Natural killer cell (primary cell): Measurements from ENCODE around the gene CSNK1D. TPM values are rescaled to one million over a fixed set of nuclear protein-coding genes. Genes with fewer than 3 reads are reported as not detected.
"Not testable (repeated sequence)": the region's sequence is repeated elsewhere in the genome, so short reads cannot be mapped to it uniquely, and the experiment has no call there.

ENCODE experiments used
- ATAC-seq, 3 donors: fragments of 150-1000 bp in 2 of 3; fragments of 200-7000 bp in 1 of 3; cut with Tn5 transposase; 1 replicate in 1 of 3; 2 replicates in 2 of 3; pipeline ENCODE4 v1.10.0; 2021; ENCODE audit warnings: mild to moderate bottlenecking in 2 of 3, moderate library complexity in 2 of 3
- DNase-seq, 2 donors: peaks; one replicate each; pipeline versions ENCODE4 v3.0.0 to v3.0.0-alpha.2; 2013 to 2021; ENCODE audit warnings: mixed read lengths in 1 of 2
- H3K27ac ChIP-seq: one replicate; pipeline ENCODE4 v1.5.1; 2013; ENCODE audit warnings: mild to moderate bottlenecking, low read length
- H3K27me3 ChIP-seq: one replicate; pipeline ENCODE4 v1.6.1; 2013; ENCODE audit warnings: low read length; ENCODE audit not compliant: control insufficient read depth, insufficient read depth
- H3K36me3 ChIP-seq: one replicate; pipeline ENCODE4 v1.6.1; 2013; ENCODE audit warnings: low read length; ENCODE audit not compliant: control insufficient read depth, insufficient read depth
- H3K4me1 ChIP-seq: one replicate; pipeline ENCODE4 v1.6.1; 2013; ENCODE audit warnings: low read length; ENCODE audit not compliant: control insufficient read depth, insufficient read depth
- H3K4me3 ChIP-seq: one replicate; pipeline ENCODE4 v1.5.1; 2013; ENCODE audit warnings: low read length
- H3K9me3 ChIP-seq: one replicate; pipeline ENCODE4 v1.6.1; 2013; ENCODE audit warnings: low read length; ENCODE audit not compliant: control insufficient read depth, insufficient read depth
- H3K27ac Mint-ChIP-seq, 2 donors: one replicate each; pipeline ENCODE4 v1.8.0; 2022; ENCODE audit warnings: mild to moderate bottlenecking in 2 of 2, mixed read lengths in 2 of 2, moderate library complexity in 1 of 2
- H3K27me3 Mint-ChIP-seq, 2 donors: one replicate each; pipeline ENCODE4 v1.8.0; 2022; ENCODE audit warnings: low read depth in 2 of 2, mixed read lengths in 2 of 2
- H3K36me3 Mint-ChIP-seq: one replicate; pipeline ENCODE4 v1.8.0; 2022; ENCODE audit warnings: mixed read lengths
- H3K4me1 Mint-ChIP-seq, 2 donors: one replicate each; pipeline ENCODE4 v1.8.0; 2022; ENCODE audit warnings: mixed read lengths in 2 of 2
- H3K4me3 Mint-ChIP-seq: one replicate; pipeline ENCODE4 v1.8.0; 2022; ENCODE audit warnings: mild to moderate bottlenecking, moderate library complexity, mixed read lengths
- H3K9me3 Mint-ChIP-seq, 2 donors: one replicate each; pipeline ENCODE4 v1.8.0; 2022; ENCODE audit warnings: mixed read lengths in 2 of 2
- CTCF ChIP-seq: fragments of 200-600 bp; IDR thresholded peaks from one replicate; pipeline ENCODE4 v1.8.0; 2022; ENCODE audit warnings: antibody characterized with exemption
- WGBS: methylation state at CpG from one replicate; pipeline ENCODE4 v1.1.7; 2013; ENCODE audit warnings: missing lambda C conversion rate; ENCODE audit not compliant: insufficient coverage; 5-methylcytosine and 5-hydroxymethylcytosine counted together
- intact Hi-C: fragments of 100-400 bp; cut with micrococcal nuclease; formaldehyde crosslinking; loops from one replicate; pipeline ENCODE4 v1.14.2; 2022
- total RNA-seq, 4 donors: library from RNA; stranded (reverse); fragments of 120-200 nt in 1 of 4; gene quantifications; one replicate each; pipeline versions ENCODE4 v1.2.3 to v1.2.4, GENCODE V29; 2013 to 2022

CSNK1D gene
- total RNA-seq, 3 donors from 2014 or later (not counting 1 experiment from before 2014, with no cell fraction given) = 423 to 475 (median 468) TPM

DNA sequence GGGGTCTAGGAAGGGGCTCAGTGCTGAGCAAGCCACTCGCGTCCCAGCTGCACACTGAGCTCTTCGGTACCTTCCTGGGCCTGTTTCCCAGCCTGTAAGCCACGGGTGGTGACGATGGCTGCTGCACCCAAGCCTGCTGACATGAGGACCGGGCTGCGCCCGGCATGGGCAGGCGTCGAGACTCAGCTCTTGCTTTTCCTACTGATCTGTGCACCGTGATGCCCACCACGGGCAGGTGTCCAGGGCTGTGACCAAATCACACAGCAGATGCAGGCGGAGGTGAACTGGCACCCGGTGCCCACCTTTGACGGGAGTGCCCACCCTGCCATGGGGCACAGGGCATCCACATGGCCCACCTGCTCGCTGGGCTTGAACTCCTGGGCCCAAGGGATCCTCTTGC, 78.7 kb downstream of the CSNK1D start:
- H3K4me1 Mint-ChIP-seq = peaks cover 0 to 7% of the 10 kb centered on the region in 2 donors
- H3K27me3 ChIP-seq = no peaks in the 10 kb centered on the region
- WGBS = 96% methylated on average over 16 of the region's 16 CpGs
- no peak overlapping the region for H3K27ac Mint-ChIP-seq
- H3K4me3 Mint-ChIP-seq = no peak overlapping the region
- H3K36me3 Mint-ChIP-seq = no peaks in the 10 kb centered on the region
- no peaks in the 10 kb centered on the region for H3K9me3 ChIP-seq
- intact Hi-C loops = no loop called here
- peaks cover 15% of the 10 kb centered on the region for H3K36me3 ChIP-seq
- H3K9me3 Mint-ChIP-seq = no peaks in the 10 kb centered on the region
- no peaks in the 10 kb centered on the region for H3K27me3 Mint-ChIP-seq
- no peak for DNase-seq
- H3K4me1 ChIP-seq = peaks cover 17% of the 10 kb centered on the region
- H3K27ac ChIP-seq = no peak overlapping the region
- no peak for ATAC-seq
- no peak overlapping the region for H3K4me3 ChIP-seq
- TF ChIP-seq CTCF = no peak

DNA sequence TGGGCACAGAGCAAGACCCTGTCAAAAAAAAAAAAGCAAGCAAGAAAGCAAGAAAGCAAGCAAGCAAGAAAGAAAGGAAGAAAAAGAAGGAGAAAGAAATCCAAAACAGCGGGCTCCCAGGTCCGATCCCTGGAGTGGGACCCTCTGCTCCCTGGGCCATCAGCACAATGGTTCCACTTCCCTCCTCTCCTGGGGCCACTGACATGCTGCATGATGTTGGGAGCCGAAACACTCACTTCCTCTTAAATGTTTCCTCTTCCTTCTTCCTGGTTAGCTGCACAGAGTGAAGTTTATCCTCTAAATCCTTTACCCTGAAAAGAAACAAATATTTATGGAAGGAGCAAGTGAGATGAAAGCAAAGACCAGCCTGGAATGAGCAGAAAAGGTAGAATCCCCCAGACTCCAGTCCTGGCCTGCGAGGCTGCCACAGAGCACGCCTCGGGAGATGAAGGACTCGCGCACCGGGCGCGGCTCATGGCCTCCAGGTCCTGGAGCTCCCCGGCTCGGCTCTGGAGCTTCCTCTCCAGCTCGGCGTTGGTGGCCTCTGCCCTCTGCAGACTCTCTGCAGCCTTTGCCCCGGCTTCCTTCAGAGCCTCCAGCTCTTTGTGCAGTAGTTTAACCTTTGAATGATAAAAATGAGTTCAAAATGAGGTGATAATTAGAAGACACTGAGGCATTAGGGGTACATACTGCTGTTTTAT, 79.8 kb downstream of the CSNK1D start:
- H3K36me3 ChIP-seq = peaks cover 15% of the 10 kb centered on the region
- H3K27ac ChIP-seq = no peak overlapping the region
- ATAC-seq = no peak
- H3K9me3 ChIP-seq = no peaks in the 10 kb centered on the region
- Mint-ChIP-seq H3K4me1 (peaks cover 0 to 7% of the 10 kb centered on the region in 2 donors), H3K27ac (no peak overlapping the region), H3K4me3 (no peak overlapping the region), H3K27me3 (no peaks in the 10 kb centered on the region), H3K9me3 (no peaks in the 10 kb centered on the region), H3K36me3 (no peaks in the 10 kb centered on the region)
- no peak for TF ChIP-seq CTCF
- no peak overlapping the region for H3K4me3 ChIP-seq
- intact Hi-C loops = no loop called here
- peaks cover 12% of the 10 kb centered on the region for H3K4me1 ChIP-seq
- no peaks in the 10 kb centered on the region for H3K27me3 ChIP-seq
- 94% methylated on average over 16 of the region's 16 CpGs for WGBS
- DNase-seq = no peak

- H3K36me3 Mint-ChIP-seq, DNase-seq, H3K4me3 Mint-ChIP-seq, H3K4me1 ChIP-seq, H3K9me3 ChIP-seq, H3K9me3 Mint-ChIP-seq, H3K27me3 Mint-ChIP-seq, H3K27me3 ChIP-seq, H3K27ac Mint-ChIP-seq, ATAC-seq, H3K4me1 Mint-ChIP-seq, H3K27ac ChIP-seq, H3K4me3 ChIP-seq, intact Hi-C loops: not testable (repeated sequence)
- peaks cover 15% of the 10 kb centered on the region for H3K36me3 ChIP-seq
- WGBS = 87% methylated on average over 6 of the region's 6 CpGs
Measured at GRCh38 chr17:82193050-82193449, 80.5 kb downstream of the CSNK1D start.

Other genes starting within 250 kb of the CSNK1D start
- 1 to 10 TPM in 2 of 3 donors, under 1 TPM in 1; 0.61 to 2.2 (median 2.1) TPM for gene RAC3, start 242.0 kb downstream of the CSNK1D start, total RNA-seq
- 100 to 1,000 TPM in 2 of 3 donors, 10 to 100 TPM in 1; 93.9 to 171 (median 145) TPM for gene DCXR, start 236.0 kb downstream of the CSNK1D start, total RNA-seq
- gene RFNG, start 221.9 kb downstream of the CSNK1D start, total RNA-seq = 10 to 100 TPM; 22.7 to 26.7 (median 23.2) TPM
- gene GPS1, start 221.8 kb downstream of the CSNK1D start, total RNA-seq = 10 to 100 TPM; 78.9 to 87.6 (median 85.3) TPM
- gene DUS1L, start 207.9 kb downstream of the CSNK1D start, total RNA-seq = 100 to 1,000 TPM; 122 to 144 (median 136) TPM
- 10 to 100 TPM; 53.8 to 56.2 (median 54.0) TPM for gene FASN, start 175.5 kb downstream of the CSNK1D start, total RNA-seq
- gene CCDC57, start 60.9 kb downstream of the CSNK1D start, total RNA-seq = 10 to 100 TPM; 69.7 to 79.2 (median 75.1) TPM
- gene SLC16A3, start 44.7 kb downstream of the CSNK1D start, total RNA-seq = 100 to 1,000 TPM; 172 to 365 (median 296) TPM
- 100 to 1,000 TPM; 464 to 564 (median 522) TPM for gene CD7, start 43.9 kb upstream of the CSNK1D start, total RNA-seq
- 10 to 100 TPM in 1 of 3 donors, 1 to 10 TPM in 2; 3.6 to 11.2 (median 6.3) TPM for gene SECTM1, start 60.1 kb upstream of the CSNK1D start, total RNA-seq
- gene TEX19, start 85.5 kb upstream of the CSNK1D start, total RNA-seq = not detected
- gene UTS2R, start 98.1 kb upstream of the CSNK1D start, total RNA-seq = under 1 TPM in 1 of 3 donors, not detected in 2; 0.28 TPM
- gene HEXD, start 144.6 kb upstream of the CSNK1D start, total RNA-seq = 10 to 100 TPM; 35.7 to 57.4 (median 51.5) TPM
- gene OGFOD3, start 144.9 kb upstream of the CSNK1D start, total RNA-seq = 10 to 100 TPM; 21.6 to 28.6 (median 23.3) TPM
- 100 to 1,000 TPM; 168 to 219 (median 192) TPM for gene CYBC1, start 177.1 kb upstream of the CSNK1D start, total RNA-seq
- gene NARF, start 185.0 kb upstream of the CSNK1D start, total RNA-seq = 100 to 1,000 TPM; 130 to 203 (median 158) TPM
- 10 to 100 TPM; 42.5 to 50.0 (median 46.4) TPM for gene FOXK2, start 246.0 kb upstream of the CSNK1D start, total RNA-seq